GM18951 (cell line): ENCODE measurements around the gene SPSB4.

Experiments used
- POLR2A ChIP-seq: IDR thresholded peaks from 4 replicates; pipeline ENCODE4 v1.6.1; 2011; ENCODE audit warnings: mild to moderate bottlenecking; ENCODE audit not compliant: insufficient read length, insufficient read depth; ENCODE audit errors: extremely low read depth
- in situ Hi-C: fragments of 300-500 bp; cut with MboI; formaldehyde crosslinking; loops from one replicate; pipeline ENCODE4 v1.12.0; 2022; ENCODE audit warnings: low sequenced_read_pairs, mixed read lengths, inconsistent platforms; ENCODE audit not compliant: unreplicated experiment

The SPSB4 gene

DNA sequence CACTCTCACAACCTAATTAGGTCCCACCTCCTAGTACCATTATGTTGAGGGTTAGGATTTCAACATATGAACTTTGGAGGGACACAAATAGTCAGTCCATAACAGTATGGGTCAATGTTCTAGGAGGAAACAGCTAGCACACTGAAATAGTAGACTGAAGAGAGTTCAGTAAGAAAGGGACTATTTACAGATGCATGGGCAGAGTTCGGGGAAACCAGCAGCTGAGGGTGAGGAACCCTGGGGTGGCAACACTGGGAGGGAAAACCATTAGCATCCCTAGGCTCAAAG, 102.5 kb downstream of the SPSB4 start:
- in situ Hi-C loops = no loop called here
- TF ChIP-seq POLR2A = no peak

DNA sequence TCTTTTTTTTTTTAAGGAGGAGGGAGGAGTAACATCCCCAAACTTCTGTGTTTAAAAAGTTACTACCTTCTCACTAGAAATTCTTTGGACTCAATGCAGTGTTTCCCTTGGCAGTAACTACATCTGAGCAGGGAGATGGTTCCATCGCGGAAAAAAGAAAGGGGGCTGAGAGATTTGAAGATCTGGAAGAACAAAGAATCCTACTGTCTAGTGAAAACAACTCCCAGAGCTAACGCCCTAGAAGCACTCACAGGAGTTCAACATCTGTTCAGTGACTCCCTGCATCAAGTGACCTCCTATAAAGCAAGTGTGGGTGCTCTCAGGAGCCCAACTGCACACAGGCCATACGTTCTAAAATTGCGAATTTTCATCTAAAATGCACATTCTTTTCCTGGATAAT, 113.7 kb downstream of the SPSB4 start:
- in situ Hi-C loops = no loop called here
- TF ChIP-seq POLR2A = no peak

GRCh38 chr3:141167681-141168080, 116.5 kb downstream of the SPSB4 start:
- in situ Hi-C loops = no loop called here
- TF ChIP-seq POLR2A = no peak

DNA sequence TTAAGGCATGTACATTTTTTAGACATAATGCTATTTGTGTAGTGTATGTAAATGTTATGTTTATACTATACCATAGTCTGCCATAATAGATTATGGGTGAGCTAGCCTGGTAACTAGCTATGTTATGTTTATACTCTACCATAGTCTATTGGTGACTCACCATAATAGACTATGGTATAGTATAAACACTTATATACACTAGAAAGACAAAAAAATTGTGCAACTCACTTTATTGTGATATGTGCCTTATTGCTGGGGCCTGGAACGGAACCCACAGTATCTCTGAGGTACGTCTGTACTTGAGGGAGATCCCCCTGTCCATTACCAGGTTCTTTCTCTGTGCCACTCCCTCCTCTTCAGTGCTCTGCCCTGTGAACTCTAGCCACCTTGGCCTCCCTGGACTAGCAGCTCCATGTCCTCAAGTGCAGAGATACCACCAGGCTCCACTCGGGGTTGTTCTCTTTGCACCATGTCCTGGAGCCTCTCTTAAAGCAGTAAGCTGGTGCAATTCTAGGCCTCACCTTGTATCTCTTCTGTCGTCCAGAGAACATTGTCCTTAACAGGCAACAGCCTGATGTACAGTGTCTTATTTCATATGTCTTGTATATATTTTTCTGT, 119.6 kb downstream of the SPSB4 start:
- in situ Hi-C loops = no loop called here
- TF ChIP-seq POLR2A = no peak

GRCh38 chr3:141174674-141175073, 123.5 kb downstream of the SPSB4 start:
- no peak for TF ChIP-seq POLR2A
- in situ Hi-C loops = no loop called here

DNA sequence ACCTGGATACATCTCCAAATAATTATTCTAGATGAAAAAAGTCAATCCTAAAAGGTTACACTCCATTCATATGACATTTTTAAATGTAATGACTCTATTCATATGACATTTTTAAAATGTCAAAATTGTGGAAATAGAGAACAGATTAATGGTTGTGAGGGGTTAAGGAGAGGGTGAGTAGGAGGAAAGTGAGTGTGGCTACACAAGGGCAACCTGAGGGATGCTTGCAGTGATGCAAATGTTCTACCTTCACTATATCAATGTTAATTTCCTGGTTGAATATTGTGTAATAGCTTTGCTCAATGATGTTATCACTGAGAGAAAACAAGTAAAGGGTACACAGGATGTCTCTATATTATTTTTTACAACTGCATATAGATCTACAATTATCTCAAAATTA, 125.6 kb downstream of the SPSB4 start:
- in situ Hi-C loops = no loop called here

GRCh38 chr3:141178026-141178425, 126.9 kb downstream of the SPSB4 start:
- TF ChIP-seq POLR2A = no peak
- in situ Hi-C loops = no loop called here

More for the DNA sequence above, 125.6 kb downstream of the SPSB4 start:
- TF ChIP-seq POLR2A = no peak

DNA sequence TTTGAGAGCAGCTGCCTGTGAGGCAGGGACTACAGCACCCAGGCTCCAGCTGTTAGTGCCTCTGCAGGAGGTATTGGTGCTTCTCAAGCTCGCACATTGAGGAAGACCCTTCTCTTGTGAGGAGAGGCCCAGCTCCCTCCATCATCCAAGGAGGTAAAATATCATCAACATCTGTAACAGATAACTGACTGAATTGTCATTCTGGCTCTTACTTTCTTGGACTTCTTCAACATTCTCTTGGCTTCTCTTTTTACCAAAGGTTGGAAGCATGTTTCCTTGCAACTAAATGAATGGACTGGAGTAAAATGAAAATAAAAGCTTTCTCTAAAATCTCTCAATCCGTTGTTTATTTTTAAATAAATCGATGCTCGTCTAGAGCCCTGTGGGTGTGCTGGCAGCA, 127.4 kb downstream of the SPSB4 start:
- in situ Hi-C loops = no loop called here
- TF ChIP-seq POLR2A = no peak

GRCh38 chr3:141179983-141180382, 128.8 kb downstream of the SPSB4 start:
- in situ Hi-C loops = no loop called here

DNA sequence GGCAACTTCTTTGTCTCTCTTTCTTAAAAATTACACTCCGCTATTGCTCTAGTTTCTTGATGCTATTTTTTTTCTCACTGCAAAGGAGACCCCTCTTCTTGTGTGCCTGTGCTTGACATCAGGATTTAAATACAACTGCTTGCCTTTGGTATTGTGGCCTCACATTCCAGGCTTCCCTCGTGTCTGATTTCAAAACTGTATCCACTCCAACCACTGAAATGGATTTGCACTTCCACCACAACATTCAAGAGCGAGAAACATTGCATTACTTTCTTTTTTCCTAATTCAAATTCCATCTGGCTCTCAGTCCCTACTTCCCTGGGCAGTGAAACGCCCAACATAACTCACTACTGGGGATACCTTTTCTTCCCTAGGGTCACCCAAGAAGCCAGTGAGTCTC, 130.0 kb downstream of the SPSB4 start:
- TF ChIP-seq POLR2A = no peak
- in situ Hi-C loops = no loop called here

More at GRCh38 chr3:141179983-141180382, 128.8 kb downstream of the SPSB4 start:
- no peak for TF ChIP-seq POLR2A

DNA sequence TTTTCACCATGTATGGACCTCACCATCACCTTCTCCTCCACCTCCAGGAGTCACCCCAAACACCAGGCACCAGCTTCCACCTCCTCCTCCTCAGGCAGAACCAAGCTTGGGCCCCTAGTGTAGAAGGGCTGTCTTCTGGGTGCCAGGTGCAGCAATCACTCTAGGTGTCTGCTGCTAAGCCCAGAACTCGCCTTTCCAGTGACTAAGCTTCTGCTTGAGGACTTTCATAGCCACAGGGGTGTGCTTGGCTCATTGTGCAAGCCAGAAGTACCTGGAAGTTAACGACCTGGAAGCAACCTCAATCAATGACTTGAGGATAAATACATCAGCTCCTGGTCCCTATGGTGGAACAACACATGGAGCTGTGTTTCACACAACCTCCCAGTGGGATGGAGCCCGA, 130.7 kb downstream of the SPSB4 start:
- in situ Hi-C loops = no loop called here
- TF ChIP-seq POLR2A = no peak

GRCh38 chr3:141183606-141184005, 132.5 kb downstream of the SPSB4 start:
- in situ Hi-C loops = no loop called here

GRCh38 chr3:141184430-141184829, 133.3 kb downstream of the SPSB4 start:
- in situ Hi-C loops = no loop called here
- no peak for TF ChIP-seq POLR2A

More at GRCh38 chr3:141183606-141184005, 132.5 kb downstream of the SPSB4 start:
- no peak for TF ChIP-seq POLR2A

DNA sequence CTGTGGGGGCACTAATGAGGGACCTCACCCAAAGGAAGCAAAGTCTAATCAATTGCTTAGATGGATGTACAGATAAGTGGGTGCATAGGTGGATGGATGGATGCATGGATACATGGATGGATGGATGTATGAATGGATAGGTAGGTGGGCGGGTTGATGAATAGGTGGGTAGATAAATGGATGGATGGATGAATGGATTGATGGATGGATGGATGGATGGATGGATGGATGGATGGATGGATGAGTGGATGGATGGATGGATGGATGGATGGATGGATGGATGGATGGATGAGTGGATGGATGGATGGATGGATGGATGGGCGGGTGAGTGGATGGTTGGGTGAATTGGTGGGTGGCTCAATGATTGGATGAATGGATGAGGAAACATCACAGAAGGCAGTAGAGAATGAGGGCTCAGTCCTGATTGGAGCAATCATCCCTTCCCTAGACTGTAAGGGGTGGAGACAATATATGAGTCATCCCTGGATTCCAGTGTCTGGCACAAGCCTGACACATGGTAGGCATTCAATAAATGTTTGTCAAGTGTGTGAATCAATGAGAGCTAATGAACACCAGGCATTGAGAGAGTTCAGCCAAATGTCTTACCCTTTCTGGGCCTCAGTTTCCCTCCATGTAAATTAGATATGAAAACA, 140.1 kb downstream of the SPSB4 start:
- in situ Hi-C loops = loop anchor here (10.0 kb wide), 1 partner anchor 186 kb away; no protein-coding TSS in a partner anchor
- TF ChIP-seq POLR2A = no peak
